GM12878 (cell line): ENCODE results near the gene LZIC. TPM values are rescaled to one million over a fixed set of nuclear protein-coding genes. Genes with fewer than 3 reads are reported as not detected.

Source experiments
- ATF2 ChIP-seq: IDR thresholded peaks from 2 replicates; pipeline ENCODE4 v1.6.1; 2012; ENCODE audit warnings: low read length, inconsistent platforms
- CREM ChIP-seq: IDR thresholded peaks from 2 replicates; pipeline ENCODE4 v1.6.1; 2014; ENCODE audit warnings: antibody characterized with exemption, low read depth
- ESRRA ChIP-seq: IDR thresholded peaks from 2 replicates; pipeline ENCODE4 v1.6.1; 2012; ENCODE audit warnings: mild to moderate bottlenecking, low read length, improper control_type of control experiment
- GABPA ChIP-seq: IDR thresholded peaks from 2 replicates; pipeline ENCODE4 v1.6.1; 2014; ENCODE audit warnings: antibody characterized with exemption, low read depth, mild to moderate bottlenecking, inconsistent platforms
- IRF3 ChIP-seq: fragments of 450-650 bp; IDR thresholded peaks from 2 replicates; pipeline ENCODE4 v1.6.1; 2014; ENCODE audit warnings: mild to moderate bottlenecking
- MEF2A ChIP-seq: IDR thresholded peaks from 2 replicates; pipeline ENCODE4 v1.6.1; 2011; ENCODE audit warnings: low read depth, mild to moderate bottlenecking, low read length, moderate library complexity; ENCODE audit not compliant: insufficient read depth
- MXI1 ChIP-seq: fragments of 150-350 bp; IDR thresholded peaks from 2 replicates; pipeline ENCODE4 v1.6.1; 2011; ENCODE audit warnings: low read depth, mild to moderate bottlenecking, inconsistent platforms, low read length, improper control_type of control experiment
- NFYB ChIP-seq: IDR thresholded peaks from 2 replicates; pipeline ENCODE4 v1.6.1; 2011; ENCODE audit warnings: low read depth, mild to moderate bottlenecking, low read length, improper control_type of control experiment, moderate library complexity; ENCODE audit not compliant: insufficient read depth
- SMC3 ChIP-seq: IDR thresholded peaks from 2 replicates; pipeline ENCODE4 v1.6.1; 2011; ENCODE audit warnings: low read length, improper control_type of control experiment, borderline replicate concordance
- SP1 ChIP-seq: IDR thresholded peaks from one replicate; pipeline ENCODE4 v1.6.1; 2011; ENCODE audit warnings: low read depth, low read length
- STAT3 ChIP-seq: IDR thresholded peaks from 2 replicates; pipeline ENCODE4 v1.6.1; 2011; ENCODE audit warnings: low read depth, low read length, improper control_type of control experiment
- TCF3 ChIP-seq: IDR thresholded peaks from 2 replicates; pipeline ENCODE4 v1.6.1; 2012; ENCODE audit warnings: low read depth, mild to moderate bottlenecking, low read length, borderline replicate concordance; ENCODE audit not compliant: insufficient read depth
- ZBTB4 ChIP-seq: fragments of 450-650 bp; formaldehyde crosslinking; IDR thresholded peaks from 2 replicates; pipeline ENCODE4 v1.4.0; 2022; ENCODE audit warnings: mild to moderate bottlenecking, moderate library complexity
- polyA plus RNA-seq, 11 experiments: library from polyadenylated mRNA; depleted of rRNA in 4 of 11; unstranded in 6 of 11; stranded (reverse) in 5 of 11; fragments of >200 nt; fragmentation: Nextera tagmentation in 4 of 11; fragmentation: Illumina TruSeq in 1 of 11; extraction: Ambion mirVana in 4 of 11; extraction: Trizol in 1 of 11; gene quantifications; 1 replicate in 1 of 11; 2 replicates in 10 of 11; pipeline versions ENCODE4 v1.2.1 to v1.2.3, GENCODE V29; 2011 to 2016; ENCODE audit warnings: inconsistent platforms in 2 of 11, missing spikeins in 2 of 11, low read depth in 1 of 11
- total RNA-seq, 4 experiments: library from RNA; depleted of rRNA in 3 of 4; stranded (reverse); fragments of >200 nt in 3 of 4; fragmentation: Illumina TruSeq in 1 of 4; extraction: Trizol in 1 of 4; gene quantifications; 2 replicates each; pipeline versions ENCODE4 v1.2.1 to v1.2.3, GENCODE V29; 2013 to 2021
- TF ChIP-seq, protein P1 (sequence below): IDR thresholded peaks from 2 replicates; pipeline ENCODE4 v1.6.1; 2011; ENCODE audit warnings: low read depth, low read length, improper control_type of control experiment, borderline replicate concordance

LZIC gene
- total and polyA plus RNA-seq, 10 of the 15 experiments (the other 5 are each of a cell fraction or from before 2014, with no cell fraction given), result 7.3 to 30.3 (median 17.1) TPM

DNA sequence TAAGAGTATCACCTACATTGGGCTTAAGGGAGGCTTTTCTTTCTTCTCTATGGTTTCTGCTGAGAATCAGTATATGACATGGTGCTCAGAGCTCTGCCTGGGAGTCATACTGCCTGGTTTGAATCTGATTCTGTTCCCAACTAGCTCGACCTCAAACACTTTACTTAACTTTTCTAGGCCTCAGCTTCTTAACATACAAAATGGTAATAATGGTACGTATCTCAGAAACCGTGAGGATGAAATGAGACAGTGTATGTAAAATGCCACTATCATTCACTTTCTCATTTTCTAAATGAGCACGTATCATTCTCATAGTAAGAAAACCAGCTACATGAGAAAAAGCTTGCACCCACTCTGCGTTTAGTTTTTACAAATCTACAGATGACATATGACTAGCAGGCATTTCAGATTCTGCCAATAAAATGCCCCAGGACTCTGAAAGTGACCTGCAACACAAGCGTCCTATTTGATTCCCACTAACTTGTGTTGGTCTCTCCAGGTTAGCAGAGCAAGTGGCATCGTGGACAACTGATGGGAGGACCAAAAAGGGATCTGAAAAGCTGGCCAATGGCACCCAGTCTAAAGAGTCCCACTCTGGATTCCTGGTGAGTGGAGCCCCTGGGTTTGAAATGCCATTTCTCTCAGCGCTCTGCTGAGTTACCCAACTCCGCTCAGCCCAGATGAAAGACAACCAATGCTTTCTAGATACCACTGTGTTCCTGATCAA is 39.2 kb downstream of the LZIC start (continued):
- TF ChIP-seq ATF2, result peak; percentile 61; the same call in 1 of the 2 replicates
- no peak for TF ChIP-seq IRF3
- TF ChIP-seq TCF3, result no peak
- TF ChIP-seq, protein P1, sequence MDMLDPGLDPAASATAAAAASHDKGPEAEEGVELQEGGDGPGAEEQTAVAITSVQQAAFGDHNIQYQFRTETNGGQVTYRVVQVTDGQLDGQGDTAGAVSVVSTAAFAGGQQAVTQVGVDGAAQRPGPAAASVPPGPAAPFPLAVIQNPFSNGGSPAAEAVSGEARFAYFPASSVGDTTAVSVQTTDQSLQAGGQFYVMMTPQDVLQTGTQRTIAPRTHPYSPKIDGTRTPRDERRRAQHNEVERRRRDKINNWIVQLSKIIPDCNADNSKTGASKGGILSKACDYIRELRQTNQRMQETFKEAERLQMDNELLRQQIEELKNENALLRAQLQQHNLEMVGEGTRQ, result no peak
- no peak for TF ChIP-seq SMC3
- no peak for TF ChIP-seq ZBTB4
- no peak for TF ChIP-seq NFYB
- TF ChIP-seq SP1, result no peak
- TF ChIP-seq CREM, result peak; percentile 31; the same call in 1 of the 2 replicates
- TF ChIP-seq MXI1, result no peak
- peak; percentile 22; the same call in 1 of the 2 replicates for TF ChIP-seq MEF2A
- no peak for TF ChIP-seq ESRRA
- no peak for TF ChIP-seq STAT3
- 0 out of 2 replicates have a peak, but pooled peaks have one; percentile 43 for TF ChIP-seq GABPA
- TF ChIP-seq, all 136 proteins: peak for 9
